HEK293 (cell line): ENCODE measurements around the gene RASGRF2.

ENCODE experiments used
- CTCF ChIA-PET: fragments of 350-600 bp; formaldehyde crosslinking; extraction: SDS; loops from one replicate; lab custom pipeline; 2021; ENCODE audit warnings: antibody characterized with exemption; lab: Yijun Ruan, JAX
- POLR2A ChIA-PET: fragments of 300-600 bp; formaldehyde crosslinking; extraction: SDS; loops from one replicate; lab custom pipeline; 2020; ENCODE audit warnings: antibody characterized with exemption, inconsistent platforms; lab: Yijun Ruan, JAX
- H3K27ac ChIP-seq: fragments of 200-500 bp; sonication (Bioruptor generic); 2 replicates; pipeline ENCODE4 v1.5.1; 2014; ENCODE audit warnings: low read depth, low read length, control low read depth, inconsistent platforms; ENCODE audit errors: extremely low read depth
- H3K36me3 ChIP-seq, 2 experiments: fragments of 200-500 bp in 1 of 2; sonication (Bioruptor generic) in 1 of 2; 1 replicate in 1 of 2; 2 replicates in 1 of 2; pipeline ENCODE4 v1.5.1; 2014 to 2017; ENCODE audit warnings: inconsistent platforms in 2 of 2, low read length in 2 of 2; ENCODE audit not compliant: control insufficient read depth in 2 of 2, insufficient read depth in 1 of 2
- H3K4me1 ChIP-seq: fragments of 200-500 bp; sonication (Bioruptor generic); 2 replicates; pipeline ENCODE4 v1.5.1; 2014; ENCODE audit warnings: mild to moderate bottlenecking, low read length, inconsistent platforms; ENCODE audit not compliant: control insufficient read depth, insufficient read depth
- H3K4me3 ChIP-seq: 2 replicates; pipeline ENCODE4 v1.5.1; 2011; ENCODE audit warnings: low read depth, mild to moderate bottlenecking, control low read depth, low read length, moderate library complexity
- H3K9me3 ChIP-seq: fragments of 200-500 bp; sonication (Bioruptor generic); 2 replicates; pipeline ENCODE4 v1.5.1; 2014; ENCODE audit warnings: low read depth, low read length, inconsistent platforms; ENCODE audit not compliant: control insufficient read depth, insufficient read depth
- GFI1B ChIP-seq: fragments of 450-650 bp; formaldehyde crosslinking; IDR thresholded peaks from 2 replicates; pipeline ENCODE4 v1.5.1; 2016; ENCODE audit warnings: missing biosample characterization, missing genetic modification characterization
- RBAK ChIP-seq: fragments of 450-650 bp; formaldehyde crosslinking; IDR thresholded peaks from 2 replicates; pipeline ENCODE4 v1.5.1; 2016; ENCODE audit warnings: missing biosample characterization, missing genetic modification characterization
- SALL2 ChIP-seq: fragments of 450-650 bp; formaldehyde crosslinking; IDR thresholded peaks from 2 replicates; pipeline ENCODE4 v1.5.0; 2017; ENCODE audit warnings: missing biosample characterization, mild to moderate bottlenecking, missing genetic modification characterization, borderline replicate concordance
- TRIM28 ChIP-seq: IDR thresholded peaks from 2 replicates; pipeline ENCODE4 v1.6.1; 2011; ENCODE audit warnings: low read length, control low read depth, borderline replicate concordance
- ZNF211 ChIP-seq: fragments of 450-650 bp; formaldehyde crosslinking; IDR thresholded peaks from 2 replicates; pipeline ENCODE4 v1.5.1; 2016; ENCODE audit warnings: low read depth, missing biosample characterization, missing genetic modification characterization
- ZNF239 ChIP-seq: fragments of 450-650 bp; formaldehyde crosslinking; IDR thresholded peaks from 2 replicates; pipeline ENCODE4 v1.5.1; 2016; ENCODE audit warnings: missing biosample characterization, missing genetic modification characterization
- ZNF311 ChIP-seq: fragments of 450-650 bp; formaldehyde crosslinking; IDR thresholded peaks from 2 replicates; pipeline ENCODE4 v1.5.1; 2017; ENCODE audit warnings: missing biosample characterization, missing genetic modification characterization, borderline replicate concordance
- ZNF341 ChIP-seq: fragments of 450-650 bp; formaldehyde crosslinking; IDR thresholded peaks from 2 replicates; pipeline ENCODE4; 2016; ENCODE audit warnings: low read depth, missing biosample characterization, missing genetic modification characterization
- ZNF510 ChIP-seq: fragments of 450-650 bp; formaldehyde crosslinking; IDR thresholded peaks from 2 replicates; pipeline ENCODE4 v1.5.1; 2018; ENCODE audit warnings: mild to moderate bottlenecking, missing genetic modification characterization, missing biosample characterization; ENCODE audit not compliant: insufficient replicate concordance
- ZNF654 ChIP-seq: fragments of 450-650 bp; formaldehyde crosslinking; IDR thresholded peaks from 2 replicates; pipeline ENCODE4 v1.5.1; 2016; ENCODE audit warnings: low read depth, missing biosample characterization, missing genetic modification characterization
- ZNF843 ChIP-seq: fragments of 450-650 bp; formaldehyde crosslinking; IDR thresholded peaks from 2 replicates; pipeline ENCODE4 v1.5.1; 2016; ENCODE audit warnings: missing biosample characterization, missing genetic modification characterization
- TF ChIP-seq, protein P1 (sequence below): fragments of 450-650 bp; formaldehyde crosslinking; IDR thresholded peaks from 2 replicates; pipeline ENCODE4 v1.5.1; 2016; ENCODE audit warnings: missing biosample characterization, missing genetic modification characterization, borderline replicate concordance
- TF ChIP-seq, protein P2 (sequence below): fragments of 450-650 bp; formaldehyde crosslinking; IDR thresholded peaks from 2 replicates; pipeline ENCODE4 v1.5.1; 2016; ENCODE audit warnings: missing biosample characterization, missing genetic modification characterization
- TF ChIP-seq, protein P3 (sequence below): fragments of 450-650 bp; formaldehyde crosslinking; IDR thresholded peaks from 2 replicates; pipeline ENCODE4 v1.5.1; 2016; ENCODE audit warnings: missing biosample characterization, missing genetic modification characterization
- TF ChIP-seq, protein P4 (sequence below): fragments of 450-650 bp; formaldehyde crosslinking; IDR thresholded peaks from 2 replicates; pipeline ENCODE4 v1.5.1; 2016; ENCODE audit warnings: missing biosample characterization, missing genetic modification characterization
- TF ChIP-seq, protein P5 (sequence below): fragments of 450-650 bp; formaldehyde crosslinking; IDR thresholded peaks from 2 replicates; pipeline ENCODE4 v1.5.1; 2016; ENCODE audit warnings: missing biosample characterization, missing genetic modification characterization, low read depth
- TF ChIP-seq, protein P6 (sequence below): fragments of 450-650 bp; formaldehyde crosslinking; IDR thresholded peaks from 2 replicates; pipeline ENCODE4 v1.5.1; 2017; ENCODE audit warnings: missing biosample characterization, mild to moderate bottlenecking, missing genetic modification characterization, moderate library complexity
- TF ChIP-seq, protein P7 (sequence below): fragments of 450-650 bp; formaldehyde crosslinking; IDR thresholded peaks from 2 replicates; pipeline ENCODE4 v1.5.1; 2016; ENCODE audit warnings: missing biosample characterization, missing genetic modification characterization
- TF ChIP-seq, protein P8 (sequence below): sonication (generic); formaldehyde crosslinking; IDR thresholded peaks from 2 replicates; pipeline ENCODE4 v1.8.1; 2022; ENCODE audit warnings: mild to moderate bottlenecking, moderate library complexity, missing genetic modification reagents

RASGRF2 gene

DNA sequence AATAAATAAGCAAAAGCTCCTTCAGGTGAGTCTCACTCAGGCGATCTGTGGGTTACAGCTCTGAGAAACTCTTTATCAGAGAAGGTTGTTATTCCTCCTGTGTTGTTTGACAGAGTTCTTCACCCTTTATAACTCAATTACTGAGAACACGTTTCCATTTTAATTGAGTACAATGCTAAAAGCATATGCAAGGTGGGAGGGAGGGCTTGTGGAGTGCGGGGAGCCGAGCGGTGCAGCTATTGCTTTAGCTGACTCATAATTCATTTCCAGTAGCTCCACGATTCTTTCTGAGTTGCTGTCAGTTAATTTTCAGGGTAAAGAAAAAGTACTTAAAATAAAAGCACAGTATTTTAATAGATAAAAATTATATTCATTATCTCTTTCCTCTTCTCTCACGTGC, 168.3 kb downstream of the RASGRF2 start:
- H3K36me3 ChIP-seq = no peaks in the 10 kb centered on the region; a peak in 1 of 3 replicates
- H3K9me3 ChIP-seq = no peaks in the 10 kb centered on the region
- no peak overlapping the region for H3K4me3 ChIP-seq
- POLR2A ChIA-PET = no interaction called here
- no peaks in the 10 kb centered on the region for H3K4me1 ChIP-seq
- CTCF ChIA-PET = no interaction called here
- TF ChIP-seq, protein P1, sequence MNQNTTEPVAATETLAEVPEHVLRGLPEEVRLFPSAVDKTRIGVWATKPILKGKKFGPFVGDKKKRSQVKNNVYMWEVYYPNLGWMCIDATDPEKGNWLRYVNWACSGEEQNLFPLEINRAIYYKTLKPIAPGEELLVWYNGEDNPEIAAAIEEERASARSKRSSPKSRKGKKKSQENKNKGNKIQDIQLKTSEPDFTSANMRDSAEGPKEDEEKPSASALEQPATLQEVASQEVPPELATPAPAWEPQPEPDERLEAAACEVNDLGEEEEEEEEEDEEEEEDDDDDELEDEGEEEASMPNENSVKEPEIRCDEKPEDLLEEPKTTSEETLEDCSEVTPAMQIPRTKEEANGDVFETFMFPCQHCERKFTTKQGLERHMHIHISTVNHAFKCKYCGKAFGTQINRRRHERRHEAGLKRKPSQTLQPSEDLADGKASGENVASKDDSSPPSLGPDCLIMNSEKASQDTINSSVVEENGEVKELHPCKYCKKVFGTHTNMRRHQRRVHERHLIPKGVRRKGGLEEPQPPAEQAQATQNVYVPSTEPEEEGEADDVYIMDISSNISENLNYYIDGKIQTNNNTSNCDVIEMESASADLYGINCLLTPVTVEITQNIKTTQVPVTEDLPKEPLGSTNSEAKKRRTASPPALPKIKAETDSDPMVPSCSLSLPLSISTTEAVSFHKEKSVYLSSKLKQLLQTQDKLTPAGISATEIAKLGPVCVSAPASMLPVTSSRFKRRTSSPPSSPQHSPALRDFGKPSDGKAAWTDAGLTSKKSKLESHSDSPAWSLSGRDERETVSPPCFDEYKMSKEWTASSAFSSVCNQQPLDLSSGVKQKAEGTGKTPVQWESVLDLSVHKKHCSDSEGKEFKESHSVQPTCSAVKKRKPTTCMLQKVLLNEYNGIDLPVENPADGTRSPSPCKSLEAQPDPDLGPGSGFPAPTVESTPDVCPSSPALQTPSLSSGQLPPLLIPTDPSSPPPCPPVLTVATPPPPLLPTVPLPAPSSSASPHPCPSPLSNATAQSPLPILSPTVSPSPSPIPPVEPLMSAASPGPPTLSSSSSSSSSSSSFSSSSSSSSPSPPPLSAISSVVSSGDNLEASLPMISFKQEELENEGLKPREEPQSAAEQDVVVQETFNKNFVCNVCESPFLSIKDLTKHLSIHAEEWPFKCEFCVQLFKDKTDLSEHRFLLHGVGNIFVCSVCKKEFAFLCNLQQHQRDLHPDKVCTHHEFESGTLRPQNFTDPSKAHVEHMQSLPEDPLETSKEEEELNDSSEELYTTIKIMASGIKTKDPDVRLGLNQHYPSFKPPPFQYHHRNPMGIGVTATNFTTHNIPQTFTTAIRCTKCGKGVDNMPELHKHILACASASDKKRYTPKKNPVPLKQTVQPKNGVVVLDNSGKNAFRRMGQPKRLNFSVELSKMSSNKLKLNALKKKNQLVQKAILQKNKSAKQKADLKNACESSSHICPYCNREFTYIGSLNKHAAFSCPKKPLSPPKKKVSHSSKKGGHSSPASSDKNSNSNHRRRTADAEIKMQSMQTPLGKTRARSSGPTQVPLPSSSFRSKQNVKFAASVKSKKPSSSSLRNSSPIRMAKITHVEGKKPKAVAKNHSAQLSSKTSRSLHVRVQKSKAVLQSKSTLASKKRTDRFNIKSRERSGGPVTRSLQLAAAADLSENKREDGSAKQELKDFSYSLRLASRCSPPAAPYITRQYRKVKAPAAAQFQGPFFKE = no peak
- TF ChIP-seq SALL2 (no peak), TRIM28 (no peak), ZNF341 (tag by site-specific recombination) (no peak), ZNF311 (no peak)
- TF ChIP-seq, protein P2, sequence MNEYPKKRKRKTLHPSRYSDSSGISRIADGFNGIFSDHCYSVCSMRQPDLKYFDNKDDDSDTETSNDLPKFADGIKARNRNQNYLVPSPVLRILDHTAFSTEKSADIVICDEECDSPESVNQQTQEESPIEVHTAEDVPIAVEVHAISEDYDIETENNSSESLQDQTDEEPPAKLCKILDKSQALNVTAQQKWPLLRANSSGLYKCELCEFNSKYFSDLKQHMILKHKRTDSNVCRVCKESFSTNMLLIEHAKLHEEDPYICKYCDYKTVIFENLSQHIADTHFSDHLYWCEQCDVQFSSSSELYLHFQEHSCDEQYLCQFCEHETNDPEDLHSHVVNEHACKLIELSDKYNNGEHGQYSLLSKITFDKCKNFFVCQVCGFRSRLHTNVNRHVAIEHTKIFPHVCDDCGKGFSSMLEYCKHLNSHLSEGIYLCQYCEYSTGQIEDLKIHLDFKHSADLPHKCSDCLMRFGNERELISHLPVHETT (tag by site-specific recombination) = no peak
- TF ChIP-seq, protein P3, sequence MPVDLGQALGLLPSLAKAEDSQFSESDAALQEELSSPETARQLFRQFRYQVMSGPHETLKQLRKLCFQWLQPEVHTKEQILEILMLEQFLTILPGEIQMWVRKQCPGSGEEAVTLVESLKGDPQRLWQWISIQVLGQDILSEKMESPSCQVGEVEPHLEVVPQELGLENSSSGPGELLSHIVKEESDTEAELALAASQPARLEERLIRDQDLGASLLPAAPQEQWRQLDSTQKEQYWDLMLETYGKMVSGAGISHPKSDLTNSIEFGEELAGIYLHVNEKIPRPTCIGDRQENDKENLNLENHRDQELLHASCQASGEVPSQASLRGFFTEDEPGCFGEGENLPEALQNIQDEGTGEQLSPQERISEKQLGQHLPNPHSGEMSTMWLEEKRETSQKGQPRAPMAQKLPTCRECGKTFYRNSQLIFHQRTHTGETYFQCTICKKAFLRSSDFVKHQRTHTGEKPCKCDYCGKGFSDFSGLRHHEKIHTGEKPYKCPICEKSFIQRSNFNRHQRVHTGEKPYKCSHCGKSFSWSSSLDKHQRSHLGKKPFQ = no peak
- no peak overlapping the region for H3K27ac ChIP-seq

DNA sequence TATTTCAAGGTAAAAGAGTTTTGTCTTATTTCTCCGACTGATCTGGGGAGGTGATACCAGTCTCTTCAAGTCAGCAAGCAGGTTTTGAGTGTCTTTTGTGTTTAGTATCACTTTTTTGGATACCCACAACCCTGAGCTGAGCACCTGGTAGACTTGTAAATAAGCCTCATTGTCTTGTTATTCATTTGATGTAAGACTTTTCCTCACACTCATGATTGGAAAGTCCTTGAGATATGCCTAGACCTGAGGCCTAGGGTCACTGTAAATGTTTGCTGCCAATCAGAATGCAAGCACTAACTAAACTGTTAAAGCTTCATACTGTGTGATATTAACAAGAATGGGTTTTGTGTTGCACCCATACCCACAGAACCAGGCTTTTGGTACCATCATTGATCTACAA, 172.2 kb downstream of the RASGRF2 start:
- ChIA-PET POLR2A (no interaction called here), CTCF (no interaction called here)
- no peak overlapping the region for H3K27ac ChIP-seq
- TF ChIP-seq ZNF654 (tag by site-specific recombination) (no peak), GFI1B (tag by site-specific recombination) (no peak), ZNF211 (no peak), ZNF510 (tag by site-specific recombination) (no peak), RBAK (no peak), ZNF843 (tag by site-specific recombination) (no peak), ZNF239 (tag by site-specific recombination) (no peak)
- TF ChIP-seq, protein P4, sequence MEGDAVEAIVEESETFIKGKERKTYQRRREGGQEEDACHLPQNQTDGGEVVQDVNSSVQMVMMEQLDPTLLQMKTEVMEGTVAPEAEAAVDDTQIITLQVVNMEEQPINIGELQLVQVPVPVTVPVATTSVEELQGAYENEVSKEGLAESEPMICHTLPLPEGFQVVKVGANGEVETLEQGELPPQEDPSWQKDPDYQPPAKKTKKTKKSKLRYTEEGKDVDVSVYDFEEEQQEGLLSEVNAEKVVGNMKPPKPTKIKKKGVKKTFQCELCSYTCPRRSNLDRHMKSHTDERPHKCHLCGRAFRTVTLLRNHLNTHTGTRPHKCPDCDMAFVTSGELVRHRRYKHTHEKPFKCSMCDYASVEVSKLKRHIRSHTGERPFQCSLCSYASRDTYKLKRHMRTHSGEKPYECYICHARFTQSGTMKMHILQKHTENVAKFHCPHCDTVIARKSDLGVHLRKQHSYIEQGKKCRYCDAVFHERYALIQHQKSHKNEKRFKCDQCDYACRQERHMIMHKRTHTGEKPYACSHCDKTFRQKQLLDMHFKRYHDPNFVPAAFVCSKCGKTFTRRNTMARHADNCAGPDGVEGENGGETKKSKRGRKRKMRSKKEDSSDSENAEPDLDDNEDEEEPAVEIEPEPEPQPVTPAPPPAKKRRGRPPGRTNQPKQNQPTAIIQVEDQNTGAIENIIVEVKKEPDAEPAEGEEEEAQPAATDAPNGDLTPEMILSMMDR (tag by site-specific recombination) = no peak
- TF ChIP-seq, protein P5, sequence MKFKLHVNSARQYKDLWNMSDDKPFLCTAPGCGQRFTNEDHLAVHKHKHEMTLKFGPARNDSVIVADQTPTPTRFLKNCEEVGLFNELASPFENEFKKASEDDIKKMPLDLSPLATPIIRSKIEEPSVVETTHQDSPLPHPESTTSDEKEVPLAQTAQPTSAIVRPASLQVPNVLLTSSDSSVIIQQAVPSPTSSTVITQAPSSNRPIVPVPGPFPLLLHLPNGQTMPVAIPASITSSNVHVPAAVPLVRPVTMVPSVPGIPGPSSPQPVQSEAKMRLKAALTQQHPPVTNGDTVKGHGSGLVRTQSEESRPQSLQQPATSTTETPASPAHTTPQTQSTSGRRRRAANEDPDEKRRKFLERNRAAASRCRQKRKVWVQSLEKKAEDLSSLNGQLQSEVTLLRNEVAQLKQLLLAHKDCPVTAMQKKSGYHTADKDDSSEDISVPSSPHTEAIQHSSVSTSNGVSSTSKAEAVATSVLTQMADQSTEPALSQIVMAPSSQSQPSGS (tag by site-specific recombination) = no peak
- TF ChIP-seq, protein P6, sequence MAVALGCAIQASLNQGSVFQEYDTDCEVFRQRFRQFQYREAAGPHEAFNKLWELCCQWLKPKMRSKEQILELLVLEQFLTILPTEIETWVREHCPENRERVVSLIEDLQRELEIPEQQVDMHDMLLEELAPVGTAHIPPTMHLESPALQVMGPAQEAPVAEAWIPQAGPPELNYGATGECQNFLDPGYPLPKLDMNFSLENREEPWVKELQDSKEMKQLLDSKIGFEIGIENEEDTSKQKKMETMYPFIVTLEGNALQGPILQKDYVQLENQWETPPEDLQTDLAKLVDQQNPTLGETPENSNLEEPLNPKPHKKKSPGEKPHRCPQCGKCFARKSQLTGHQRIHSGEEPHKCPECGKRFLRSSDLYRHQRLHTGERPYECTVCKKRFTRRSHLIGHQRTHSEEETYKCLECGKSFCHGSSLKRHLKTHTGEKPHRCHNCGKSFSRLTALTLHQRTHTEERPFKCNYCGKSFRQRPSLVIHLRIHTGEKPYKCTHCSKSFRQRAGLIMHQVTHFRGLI (tag by site-specific recombination) = no peak
- TF ChIP-seq, protein P7, sequence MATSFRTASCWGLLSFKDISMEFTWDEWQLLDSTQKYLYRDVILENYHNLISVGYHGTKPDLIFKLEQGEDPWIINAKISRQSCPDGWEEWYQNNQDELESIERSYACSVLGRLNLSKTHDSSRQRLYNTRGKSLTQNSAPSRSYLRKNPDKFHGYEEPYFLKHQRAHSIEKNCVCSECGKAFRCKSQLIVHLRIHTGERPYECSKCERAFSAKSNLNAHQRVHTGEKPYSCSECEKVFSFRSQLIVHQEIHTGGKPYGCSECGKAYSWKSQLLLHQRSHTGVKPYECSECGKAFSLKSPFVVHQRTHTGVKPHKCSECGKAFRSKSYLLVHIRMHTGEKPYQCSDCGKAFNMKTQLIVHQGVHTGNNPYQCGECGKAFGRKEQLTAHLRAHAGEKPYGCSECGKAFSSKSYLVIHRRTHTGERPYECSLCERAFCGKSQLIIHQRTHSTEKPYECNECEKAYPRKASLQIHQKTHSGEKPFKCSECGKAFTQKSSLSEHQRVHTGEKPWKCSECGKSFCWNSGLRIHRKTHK (tag by site-specific recombination) = no peak
- TF ChIP-seq, protein P8, sequence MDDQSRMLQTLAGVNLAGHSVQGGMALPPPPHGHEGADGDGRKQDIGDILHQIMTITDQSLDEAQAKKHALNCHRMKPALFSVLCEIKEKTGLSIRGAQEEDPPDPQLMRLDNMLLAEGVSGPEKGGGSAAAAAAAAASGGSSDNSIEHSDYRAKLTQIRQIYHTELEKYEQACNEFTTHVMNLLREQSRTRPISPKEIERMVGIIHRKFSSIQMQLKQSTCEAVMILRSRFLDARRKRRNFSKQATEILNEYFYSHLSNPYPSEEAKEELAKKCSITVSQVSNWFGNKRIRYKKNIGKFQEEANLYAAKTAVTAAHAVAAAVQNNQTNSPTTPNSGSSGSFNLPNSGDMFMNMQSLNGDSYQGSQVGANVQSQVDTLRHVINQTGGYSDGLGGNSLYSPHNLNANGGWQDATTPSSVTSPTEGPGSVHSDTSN = no peak
- no peak overlapping the region for H3K4me3 ChIP-seq
- no peaks in the 10 kb centered on the region for H3K9me3 ChIP-seq
- H3K4me1 ChIP-seq = no peaks in the 10 kb centered on the region
- no peaks in the 10 kb centered on the region; a peak in 1 of 3 replicates for H3K36me3 ChIP-seq
